ENCODE results near the gene RAB3B.

Gene RAB3B

DNA sequence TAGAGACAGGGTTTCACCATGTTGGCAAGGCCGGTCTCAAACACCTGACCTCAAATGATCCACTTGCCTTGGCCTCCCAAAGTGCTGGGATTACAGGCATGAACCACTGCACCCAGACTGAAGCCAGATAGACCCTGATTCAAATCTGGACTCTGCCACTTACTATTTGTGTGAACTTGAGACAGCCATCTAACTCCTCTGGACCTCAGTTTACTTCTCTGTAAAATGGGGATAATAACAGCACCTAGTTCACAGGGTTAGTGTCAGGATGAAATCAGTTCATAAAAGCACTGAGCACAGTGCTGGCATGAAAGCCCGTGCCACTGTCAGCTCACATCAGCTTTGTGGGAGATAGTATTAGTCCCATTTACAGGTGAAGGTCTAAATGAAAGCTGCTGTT lies 28.5 kb downstream of the RAB3B start:
- H2AFZ ChIP-seq (ENCODE audit: low read length): no peak overlapping the region
- H3F3A ChIP-seq (ENCODE audit: insufficient read depth, low read length): no peaks in the 10 kb centered on the region
- no peaks in the 10 kb centered on the region for H3K27me3 ChIP-seq (ENCODE audit: insufficient read depth, low read length)
- peaks cover 36% of the 10 kb centered on the region for H3K4me1 ChIP-seq (ENCODE audit: insufficient read depth, low read length, severe bottlenecking)
- H4K20me1 ChIP-seq (ENCODE audit: insufficient read depth, low read length): no peaks in the 10 kb centered on the region
- H3K79me2 ChIP-seq (ENCODE audit: insufficient read depth, low read length): no peaks in the 10 kb centered on the region
- no peak overlapping the region for H3K4me3 ChIP-seq (ENCODE audit: low read depth, low read length, poor library complexity, severe bottlenecking)
- H3K36me3 ChIP-seq (ENCODE audit: insufficient read depth, low read length): no peaks in the 10 kb centered on the region
- TF ChIP-seq EZH2 (IDR thresholded peaks at IDR 0.05; ENCODE audit: borderline replicate concordance, low read length) (no peak), CTCF (IDR thresholded peaks at IDR 0.05; ENCODE audit: low read length) (no peak)
- no peaks in the 10 kb centered on the region for H3K9me2 ChIP-seq (ENCODE audit: low read depth, low read length)
- no peak overlapping the region for H3K4me2 ChIP-seq (ENCODE audit: low read length)
- H3K9me3 ChIP-seq (ENCODE audit: low read length): no peaks in the 10 kb centered on the region
- no peak overlapping the region for H3K27ac ChIP-seq (ENCODE audit: low read depth, low read length, poor library complexity, severe bottlenecking)
- H3K9ac ChIP-seq (ENCODE audit: low read length): no peak overlapping the region

- Histone ChIP-seq H3K4me3 (ENCODE audit: low read depth, low read length, poor library complexity, severe bottlenecking) (no peak overlapping the region), H3K36me3 (ENCODE audit: insufficient read depth, low read length) (no peaks in the 10 kb centered on the region), H2AFZ (ENCODE audit: low read length) (no peak overlapping the region), H3K9ac (ENCODE audit: low read length) (no peak overlapping the region), H4K20me1 (ENCODE audit: insufficient read depth, low read length) (no peaks in the 10 kb centered on the region), H3K4me2 (ENCODE audit: low read length) (no peak overlapping the region), H3F3A (ENCODE audit: insufficient read depth, low read length) (no peaks in the 10 kb centered on the region), H3K27ac (ENCODE audit: low read depth, low read length, poor library complexity, severe bottlenecking) (no peak overlapping the region), H3K79me2 (ENCODE audit: insufficient read depth, low read length) (no peaks in the 10 kb centered on the region), H3K27me3 (ENCODE audit: insufficient read depth, low read length) (no peaks in the 10 kb centered on the region), H3K4me1 (ENCODE audit: insufficient read depth, low read length, severe bottlenecking) (peaks cover 36% of the 10 kb centered on the region), H3K9me2 (ENCODE audit: low read depth, low read length) (no peaks in the 10 kb centered on the region), H3K9me3 (ENCODE audit: low read length) (no peaks in the 10 kb centered on the region)
- TF ChIP-seq CTCF (IDR thresholded peaks at IDR 0.05; ENCODE audit: low read length): no peak
- no peak for TF ChIP-seq EZH2 (IDR thresholded peaks at IDR 0.05; ENCODE audit: borderline replicate concordance, low read length)
Measured at GRCh38 chr1:51961231-51961630, 29.3 kb downstream of the RAB3B start.

- no peaks in the 10 kb centered on the region for H3K36me3 ChIP-seq (ENCODE audit: insufficient read depth, low read length)
- no peak for TF ChIP-seq CTCF (IDR thresholded peaks at IDR 0.05; ENCODE audit: low read length)
- no peak for TF ChIP-seq EZH2 (IDR thresholded peaks at IDR 0.05; ENCODE audit: borderline replicate concordance, low read length)
- H3K27ac ChIP-seq (ENCODE audit: low read depth, low read length, poor library complexity, severe bottlenecking): no peak overlapping the region
- H3K9me2 ChIP-seq (ENCODE audit: low read depth, low read length): no peaks in the 10 kb centered on the region
- no peak overlapping the region for H3K4me3 ChIP-seq (ENCODE audit: low read depth, low read length, poor library complexity, severe bottlenecking)
- H3K4me1 ChIP-seq (ENCODE audit: insufficient read depth, low read length, severe bottlenecking): peaks cover 44% of the 10 kb centered on the region
- H4K20me1 ChIP-seq (ENCODE audit: insufficient read depth, low read length): no peaks in the 10 kb centered on the region
- no peaks in the 10 kb centered on the region for H3K9me3 ChIP-seq (ENCODE audit: low read length)
- no peak overlapping the region for H3K9ac ChIP-seq (ENCODE audit: low read length)
- no peaks in the 10 kb centered on the region for H3F3A ChIP-seq (ENCODE audit: insufficient read depth, low read length)
- H3K79me2 ChIP-seq (ENCODE audit: insufficient read depth, low read length): no peaks in the 10 kb centered on the region
- H3K27me3 ChIP-seq (ENCODE audit: insufficient read depth, low read length): no peaks in the 10 kb centered on the region
- H2AFZ ChIP-seq (ENCODE audit: low read length): no peak overlapping the region
- no peak overlapping the region for H3K4me2 ChIP-seq (ENCODE audit: low read length)
Measured at GRCh38 chr1:51960262-51960661, 30.2 kb downstream of the RAB3B start.
